ENCODE results near the gene NDUFS8.

Gene NDUFS8

GRCh38 chr11:68003846-68004550, 26.5 kb upstream of the NDUFS8 start, which contains the start of gene UNC93B1:
UNC93B1 (minus strand) TSS chr11:68004097; CDS start chr11:68004043, 54 bp downstream.
- FAIRE-seq = no peak

DNA sequence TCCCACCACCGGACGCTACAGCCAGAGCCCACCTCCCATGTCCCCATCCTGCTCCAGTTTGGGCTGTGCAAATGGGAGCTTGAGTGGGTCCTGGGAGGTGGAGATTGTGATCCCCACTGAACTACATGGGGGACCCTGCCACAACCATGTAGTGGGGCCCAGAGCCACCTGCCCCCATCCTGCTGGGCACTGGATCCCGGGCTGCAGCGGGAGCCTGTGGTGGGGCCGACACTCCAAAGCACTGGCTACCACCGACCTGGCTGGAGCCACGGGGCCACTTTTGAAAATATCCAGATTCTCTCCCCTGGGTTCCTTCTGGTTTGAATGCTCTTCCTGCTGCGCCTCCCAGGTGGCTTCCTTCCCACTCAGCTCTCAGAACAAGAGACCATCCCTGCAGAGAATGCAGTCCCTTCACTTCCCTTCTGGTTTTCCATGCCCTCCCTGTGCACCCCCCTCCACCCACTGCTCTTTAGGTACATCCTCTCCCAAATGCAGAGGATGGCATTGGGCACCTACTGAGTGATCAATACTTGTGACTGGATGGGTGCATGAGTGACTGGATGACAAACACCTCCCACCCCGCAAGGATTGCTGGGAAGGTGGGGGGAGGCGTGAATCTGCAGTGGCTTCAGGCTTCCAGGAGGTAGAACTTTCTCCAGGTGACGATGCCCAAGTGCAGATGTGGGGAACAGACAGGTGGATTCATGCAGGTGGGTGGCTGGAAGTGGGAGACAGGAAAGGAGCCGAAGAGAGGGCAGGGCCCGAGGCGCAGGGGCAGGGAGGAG, 25.7 kb upstream of the NDUFS8 start:
- FAIRE-seq = no peak

- no peak for FAIRE-seq
Observed at GRCh38 chr11:68006606-68007166, 23.8 kb upstream of the NDUFS8 start.

DNA sequence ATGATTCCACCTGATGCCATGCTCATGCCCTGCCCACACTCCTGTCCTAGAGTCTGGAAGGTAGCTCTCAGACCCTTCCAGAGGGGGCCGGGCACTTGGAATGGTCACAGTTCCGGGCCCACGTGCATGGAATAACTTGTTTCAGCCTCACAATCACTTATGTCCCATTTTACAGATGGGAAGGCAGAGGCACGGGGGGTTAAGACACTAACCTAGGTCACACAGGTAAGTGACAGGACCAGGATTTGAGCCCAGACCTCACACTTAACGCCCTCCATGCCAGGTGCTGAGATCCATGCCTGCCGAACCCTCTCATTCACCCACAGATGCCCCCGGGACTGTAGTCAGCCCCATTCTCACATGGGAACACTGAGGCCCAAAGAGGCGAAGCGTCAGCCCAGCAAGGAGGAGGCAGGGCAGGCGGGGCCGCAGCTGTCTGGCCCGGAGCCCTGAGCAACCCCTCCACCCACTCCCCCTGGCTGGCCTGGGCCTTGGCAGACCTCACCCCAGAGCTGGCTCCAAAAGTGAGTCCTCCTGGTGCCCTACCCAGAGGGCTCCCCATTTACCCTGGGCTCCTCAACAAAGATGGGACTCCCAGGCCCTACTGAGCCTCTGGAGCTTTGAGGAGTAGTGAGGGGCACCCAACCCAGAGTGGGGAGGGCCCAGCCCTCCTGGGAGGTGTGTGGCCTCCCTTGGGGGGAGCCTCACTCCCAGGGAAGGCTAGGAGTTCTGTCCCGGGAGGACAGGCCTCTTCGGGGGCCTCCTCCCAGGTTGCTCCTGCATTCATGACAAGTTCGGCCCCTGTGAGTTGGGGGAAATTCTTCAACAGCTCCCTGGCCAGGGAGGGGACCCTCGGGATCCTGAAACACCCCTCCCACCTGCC, 22.7 kb upstream of the NDUFS8 start:
- no peak for FAIRE-seq

DNA sequence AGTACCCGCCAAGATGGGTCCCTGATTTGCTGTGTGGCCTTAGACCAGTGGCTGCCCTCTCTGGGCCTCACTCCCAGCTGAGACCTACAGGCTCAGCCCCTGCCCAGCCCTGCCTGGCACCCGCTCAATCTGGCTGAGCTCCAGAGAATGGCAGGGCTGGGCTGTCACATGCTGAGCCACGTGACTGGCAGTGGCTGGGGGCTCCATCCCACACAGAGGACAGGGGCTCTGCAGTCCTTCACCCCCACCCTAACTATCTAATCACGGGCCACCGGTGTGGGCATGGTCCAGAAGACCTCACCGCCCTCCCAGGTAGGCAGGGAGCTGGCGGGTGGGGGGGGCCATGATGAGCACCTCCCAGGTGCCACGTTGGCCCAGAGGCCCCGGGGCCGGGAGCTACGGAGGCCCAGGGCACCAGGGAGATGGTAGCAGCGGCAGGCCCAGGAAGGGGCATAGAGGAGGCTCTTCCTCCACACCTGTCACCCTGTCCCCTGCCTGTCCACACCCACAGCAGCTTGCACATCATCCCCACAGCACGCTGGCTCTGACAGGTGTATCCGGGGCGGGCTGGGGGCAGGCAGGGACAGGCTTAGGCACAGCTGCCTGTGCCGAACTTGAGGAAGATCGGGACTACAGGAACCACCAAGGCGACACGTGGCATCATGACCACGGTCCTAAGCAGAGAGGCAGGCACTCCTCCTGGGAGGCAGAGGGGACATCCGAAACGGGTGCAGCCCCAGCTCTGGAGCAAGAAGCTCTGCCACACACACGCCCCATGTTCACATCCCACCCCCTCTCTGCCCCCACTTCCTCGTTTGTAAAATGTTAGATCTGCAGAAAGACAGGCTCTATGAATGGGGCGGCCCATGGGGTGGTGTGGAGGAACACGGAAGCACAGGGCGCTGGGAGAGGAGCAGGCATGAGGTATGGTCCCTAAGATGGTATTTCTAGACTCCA, 21.8 kb upstream of the NDUFS8 start:
- no peak for FAIRE-seq

DNA sequence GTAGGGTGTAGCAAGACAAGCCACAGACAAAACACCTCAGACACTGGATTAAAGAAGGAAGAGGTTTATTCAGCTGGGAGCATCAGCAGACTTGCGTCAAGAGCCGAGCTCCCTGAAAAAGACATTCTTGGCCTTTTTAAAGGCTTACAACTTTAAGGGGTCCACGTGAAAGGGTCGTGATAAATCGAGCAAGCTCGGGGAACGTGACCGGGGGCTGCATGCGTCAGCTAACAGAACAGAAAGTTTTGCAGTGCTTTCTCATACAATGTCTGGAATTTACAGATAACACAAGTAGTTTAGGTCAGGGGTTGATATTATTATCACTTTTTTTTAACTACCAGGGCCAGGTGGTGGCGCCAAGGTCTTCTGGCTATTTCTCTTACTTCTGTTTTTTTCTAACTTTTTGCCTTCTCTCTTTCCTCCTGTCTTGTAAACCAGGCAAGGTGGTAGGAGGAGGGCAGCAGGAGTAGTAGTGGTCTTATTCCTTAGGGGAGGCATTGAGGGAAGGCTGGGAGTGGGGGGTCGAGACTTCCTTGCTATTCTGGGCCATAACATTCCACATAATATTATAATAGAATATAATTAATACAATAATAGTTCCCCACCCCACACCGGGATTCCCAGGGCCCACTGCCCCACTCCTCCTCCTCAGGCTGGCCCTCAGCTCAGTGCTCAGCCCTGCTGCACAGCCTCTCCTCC, 20.9 kb upstream of the NDUFS8 start:
- no peak for FAIRE-seq

DNA sequence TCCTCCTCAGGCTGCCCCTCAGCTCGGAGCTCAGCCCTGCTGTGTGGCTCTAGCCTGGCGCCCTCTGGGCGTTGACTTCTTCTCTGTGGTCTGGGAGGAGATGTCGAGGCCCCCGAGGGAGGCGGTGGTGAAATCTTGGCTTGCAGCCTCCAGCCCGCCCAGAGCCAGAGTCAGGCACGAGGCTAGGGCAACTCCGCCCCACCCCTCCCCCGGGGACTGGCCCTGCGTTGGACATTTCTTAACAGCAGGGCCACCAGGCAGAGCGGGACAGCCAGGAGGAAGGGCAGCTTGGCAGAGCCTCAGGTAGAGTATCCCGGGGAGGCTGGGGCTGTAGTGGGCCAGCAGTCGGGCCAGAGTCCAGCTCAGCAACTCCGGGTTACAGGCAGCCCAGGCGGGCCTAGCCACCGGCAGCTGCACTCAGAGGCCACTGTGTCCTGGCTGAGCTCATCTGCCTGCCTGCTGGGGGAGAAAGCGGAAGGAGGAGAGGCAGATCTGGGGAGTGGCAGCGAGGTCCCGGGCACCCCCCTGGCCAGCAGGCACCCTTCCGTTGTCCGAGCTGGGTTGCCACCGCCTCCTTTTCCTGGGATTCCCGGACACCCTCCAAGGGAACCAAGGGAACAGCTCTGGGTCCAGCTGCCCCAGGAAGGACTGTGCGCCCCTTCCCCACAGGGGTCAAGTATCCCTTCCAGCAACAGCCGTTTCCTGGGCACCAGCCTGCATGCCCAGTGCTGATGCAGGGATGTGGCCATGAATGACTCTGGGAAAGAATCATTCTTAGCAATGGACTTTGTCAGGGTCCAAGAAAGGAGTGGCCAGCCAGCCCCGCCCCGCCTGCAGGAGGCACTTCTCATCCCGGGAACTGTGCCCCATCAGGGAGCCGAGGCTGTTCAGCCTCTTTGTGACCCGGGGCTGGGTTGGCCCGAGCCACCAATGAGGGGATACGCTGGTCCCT, 20.1 kb upstream of the NDUFS8 start, which contains the start of gene ALDH3B1:
Gene ALDH3B1 (plus strand): TSS at position 238 of the 952 bp plus-strand sequence. CDS start 4,971 bp downstream, outside the sequence.
- FAIRE-seq = no peak

GRCh38 chr11:68011051-68011943, 19.2 kb upstream of the NDUFS8 start:
- no peak for FAIRE-seq

DNA sequence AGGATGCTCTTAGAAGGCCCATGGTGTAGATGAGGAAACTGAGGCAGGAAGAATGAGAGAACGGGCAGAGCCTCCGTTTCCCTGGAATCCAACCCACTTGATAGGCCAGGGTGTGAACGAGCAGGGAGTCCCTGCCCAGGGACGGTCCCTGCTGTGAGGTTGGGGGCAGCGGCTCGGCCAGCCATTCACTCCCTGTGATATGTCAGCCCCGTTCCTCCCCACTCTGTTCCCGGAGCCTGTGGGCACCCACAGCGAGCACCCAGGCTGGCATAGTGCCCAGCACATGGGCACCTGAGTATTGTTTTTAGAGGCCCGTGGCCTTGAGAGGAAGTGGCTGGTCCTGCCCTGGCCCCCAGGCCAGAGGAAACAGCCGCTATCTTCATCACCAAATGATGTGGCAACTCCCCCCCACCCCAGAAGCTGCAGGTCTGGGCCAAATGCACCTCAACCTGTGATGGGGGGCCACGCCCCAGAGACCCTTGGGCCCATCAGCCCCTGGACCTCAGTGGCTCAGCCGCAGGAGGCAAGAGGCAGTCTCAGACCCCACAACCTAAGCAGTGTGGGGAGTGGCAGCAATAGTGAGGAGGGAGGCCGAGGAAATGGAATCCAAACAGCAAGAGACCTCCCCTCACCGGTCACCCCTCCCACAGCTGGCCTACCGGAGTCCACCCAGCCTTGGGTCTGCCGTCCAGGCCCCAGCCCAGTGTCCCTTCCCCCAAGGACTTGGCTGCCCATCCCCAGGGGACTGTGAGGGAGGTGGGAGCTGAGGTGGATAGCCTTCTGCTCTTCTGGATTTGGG, 18.2 kb upstream of the NDUFS8 start:
- no peak for FAIRE-seq

DNA sequence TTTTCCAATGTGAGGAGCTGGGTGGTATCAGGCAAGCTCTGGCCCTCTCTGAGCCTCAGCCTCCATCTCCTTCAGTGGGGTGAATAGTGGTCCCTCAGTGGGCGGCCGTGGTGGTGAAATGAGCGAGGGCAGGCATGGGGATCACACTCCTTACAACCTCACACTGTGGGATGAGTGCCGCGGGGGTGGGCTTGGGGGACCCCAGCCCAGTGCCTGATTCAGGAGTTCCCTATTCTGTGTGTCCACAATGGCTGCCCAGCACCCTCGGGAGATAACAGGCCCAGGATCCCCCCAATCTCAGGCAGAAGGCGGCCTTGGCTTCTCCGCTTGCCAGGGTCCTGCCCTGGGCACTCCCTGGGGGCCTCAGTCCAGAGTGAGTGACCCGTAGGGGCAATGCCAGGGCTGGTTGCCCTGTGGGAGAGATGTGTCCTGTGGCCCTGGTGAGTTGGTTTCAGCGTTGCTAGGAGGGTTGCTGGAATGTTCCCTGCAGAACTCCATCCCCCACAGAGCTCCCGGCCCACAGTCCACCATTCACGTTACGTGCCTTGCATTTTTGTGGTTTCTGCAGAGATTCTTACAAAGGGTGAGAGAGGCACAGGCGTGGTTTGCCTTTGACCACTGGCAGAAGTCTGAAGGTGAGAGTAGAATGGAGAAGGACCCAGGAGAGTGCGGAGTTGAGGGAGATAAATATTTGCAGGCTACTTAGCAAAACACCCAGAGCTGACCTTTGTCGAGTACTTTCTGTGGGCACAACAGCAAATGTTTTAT, 17.5 kb upstream of the NDUFS8 start:
- FAIRE-seq = no peak

- FAIRE-seq = no peak
Observed at GRCh38 chr11:68013611-68014156, 16.8 kb upstream of the NDUFS8 start.

GRCh38 chr11:68014157-68014946, 16.1 kb upstream of the NDUFS8 start:
- FAIRE-seq = no peak

DNA sequence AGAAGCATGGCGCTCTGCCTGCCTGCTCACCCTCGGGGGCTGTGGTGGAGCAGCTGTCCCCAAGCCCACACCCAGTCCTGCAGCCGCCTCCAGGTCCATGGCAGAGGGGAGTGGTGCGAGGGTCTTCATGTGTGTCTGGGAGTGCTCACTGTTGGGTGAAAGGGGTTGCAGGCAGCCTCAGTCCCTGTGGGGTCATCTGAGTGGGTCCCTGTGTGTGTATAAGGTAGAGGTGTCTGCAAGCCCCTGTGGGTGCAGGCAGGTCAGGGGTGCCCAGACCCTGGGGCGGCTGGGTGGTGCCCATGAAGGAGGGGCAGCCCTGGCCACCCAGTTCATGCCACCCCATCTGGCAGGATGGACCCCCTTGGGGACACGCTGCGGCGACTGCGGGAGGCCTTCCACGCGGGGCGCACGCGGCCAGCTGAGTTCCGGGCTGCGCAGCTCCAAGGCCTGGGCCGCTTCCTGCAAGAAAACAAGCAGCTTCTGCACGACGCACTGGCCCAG, 15.5 kb upstream of the NDUFS8 start:
- no peak for FAIRE-seq

- no peak for FAIRE-seq
Observed at GRCh38 chr11:68015467-68015866, 15.0 kb upstream of the NDUFS8 start.

GRCh38 chr11:68016161-68016903, 14.1 kb upstream of the NDUFS8 start:
- FAIRE-seq = no peak

Data from colon (tissue), 2 donors.